Measurements from ENCODE around the gene LGALS1. TPM values are rescaled to one million over a fixed set of nuclear protein-coding genes. Genes with fewer than 3 reads are reported as not detected.

Gene LGALS1
- total and polyA plus RNA-seq, 2 donors (not counting 1 experiment from before 2014, with no cell fraction given) = 106 to 207 TPM

DNA sequence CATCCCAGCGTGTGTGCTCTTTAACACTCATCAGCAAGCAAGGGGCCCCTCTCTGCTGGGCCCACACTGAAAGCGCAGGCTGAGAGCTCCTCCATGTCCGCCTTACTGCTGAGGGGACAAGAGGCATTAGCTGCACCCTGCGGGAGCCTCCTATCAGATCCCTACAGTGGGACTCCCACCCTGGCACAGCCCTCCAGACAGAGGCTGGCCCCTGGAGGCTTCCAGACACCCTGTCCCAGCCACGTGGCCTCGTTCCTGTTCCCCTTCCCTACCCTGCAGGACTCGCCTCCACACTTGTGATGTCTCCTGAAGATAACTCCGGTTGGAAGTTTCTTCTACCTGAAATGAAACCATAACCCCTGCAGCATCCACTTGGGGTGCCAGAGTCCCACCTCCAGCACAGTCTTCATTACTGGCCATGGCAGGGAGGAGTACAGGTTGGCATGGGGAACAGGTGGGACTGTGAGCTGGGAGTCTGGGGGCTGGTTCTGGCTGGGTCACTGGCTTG is 41.0 kb upstream of the LGALS1 start:
- Histone ChIP-seq H3K27me3 (replicated peaks in 1 of 4; ENCODE audit: control extremely low read depth in 1 of 4, control insufficient read depth in 3 of 4, insufficient read depth in 4 of 4, low read length in 3 of 4) (no peaks in the 10 kb centered on the region), H3K79me2 (ENCODE audit: control insufficient read depth, insufficient read depth, low read length) (peaks cover 2% of the 10 kb centered on the region), H3K4me2 (replicated peaks; ENCODE audit: low read depth, low read length, poor library complexity, severe bottlenecking) (peak overlapping the region; percentile 95), H3K36me3 (replicated peaks in 1 of 2; ENCODE audit: control extremely low read depth in 1 of 2, control insufficient read depth in 1 of 2, extremely low read depth in 1 of 2, insufficient read depth in 2 of 2, low read length in 1 of 2) (peaks cover 0 to 13% of the 10 kb centered on the region in 2 experiments), H3K4me1 (ENCODE audit: control insufficient read depth in 2 of 2, insufficient read depth in 2 of 2, low read length in 2 of 2) (peaks cover 64 to 72% of the 10 kb centered on the region in 2 donors), H3K9me3 (ENCODE audit: control extremely low read depth in 1 of 3, control insufficient read depth in 2 of 3, insufficient read depth in 1 of 3, low read length in 2 of 3) (no peaks in the 10 kb centered on the region), H4K20me1 (ENCODE audit: control insufficient read depth, insufficient read depth, low read length, poor library complexity, severe bottlenecking) (no peaks in the 10 kb centered on the region), H3K4me3 (ENCODE audit: control extremely low read depth in 1 of 5, extremely low read depth in 1 of 5, insufficient read depth in 1 of 5, low read depth in 2 of 5, low read length in 4 of 5) (peak overlapping the region in 3 of 5 experiments; percentile 37 to 56 (median 43)), H3K9ac (ENCODE audit: low read length) (peak overlapping the region; percentile 54), H3K27ac (ENCODE audit: low read length in 2 of 2) (peak overlapping the region; percentile 89 to 94), H2AFZ (ENCODE audit: insufficient read depth, low read depth, low read length, poor library complexity, severe bottlenecking) (peak overlapping the region; percentile 53)
- TF ChIP-seq EZH2 (IDR thresholded peaks at IDR 0.05; ENCODE audit: borderline replicate concordance, insufficient read depth, low read depth, low read length, poor library complexity, severe bottlenecking) = no peak
- TF ChIP-seq, protein P1, sequence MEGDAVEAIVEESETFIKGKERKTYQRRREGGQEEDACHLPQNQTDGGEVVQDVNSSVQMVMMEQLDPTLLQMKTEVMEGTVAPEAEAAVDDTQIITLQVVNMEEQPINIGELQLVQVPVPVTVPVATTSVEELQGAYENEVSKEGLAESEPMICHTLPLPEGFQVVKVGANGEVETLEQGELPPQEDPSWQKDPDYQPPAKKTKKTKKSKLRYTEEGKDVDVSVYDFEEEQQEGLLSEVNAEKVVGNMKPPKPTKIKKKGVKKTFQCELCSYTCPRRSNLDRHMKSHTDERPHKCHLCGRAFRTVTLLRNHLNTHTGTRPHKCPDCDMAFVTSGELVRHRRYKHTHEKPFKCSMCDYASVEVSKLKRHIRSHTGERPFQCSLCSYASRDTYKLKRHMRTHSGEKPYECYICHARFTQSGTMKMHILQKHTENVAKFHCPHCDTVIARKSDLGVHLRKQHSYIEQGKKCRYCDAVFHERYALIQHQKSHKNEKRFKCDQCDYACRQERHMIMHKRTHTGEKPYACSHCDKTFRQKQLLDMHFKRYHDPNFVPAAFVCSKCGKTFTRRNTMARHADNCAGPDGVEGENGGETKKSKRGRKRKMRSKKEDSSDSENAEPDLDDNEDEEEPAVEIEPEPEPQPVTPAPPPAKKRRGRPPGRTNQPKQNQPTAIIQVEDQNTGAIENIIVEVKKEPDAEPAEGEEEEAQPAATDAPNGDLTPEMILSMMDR (IDR thresholded peaks at IDR 0.05) = no peak
- WGBS (ENCODE audit: insufficient coverage) = 45% methylated on average over 8 of the region's 8 CpGs
- POLR2A ChIA-PET = interaction anchor here (0.6 to 3.4 kb wide), 10 partner anchors 8 to 210 kb away, joined by 3 to 43 read pairs (median 6); partner anchors contain the start of genes ANKRD54, GGA1 and PDXP
- H3K4me1 Mint-ChIP-seq = peaks cover 64% of the 10 kb centered on the region
- ATAC-seq (ENCODE audit: low read depth) (no peak), DNase-seq (no peak)
- CTCF ChIA-PET = interaction anchor here (0.5 to 30.7 kb wide), 8 partner anchors 1 to 183 kb away, joined by 3 to 620 read pairs (median 11); partner anchors contain the start of genes GGA1, LGALS1, NOL12 and PDXP
- no peaks in the 10 kb centered on the region for H3K9me3 Mint-ChIP-seq (ENCODE audit: insufficient read depth)
- H3K27me3 Mint-ChIP-seq = no peaks in the 10 kb centered on the region
- peak overlapping the region; percentile 97 for H3K27ac Mint-ChIP-seq
- intact Hi-C loops (cut with micrococcal nuclease) = loop anchor here (5.0 kb wide), 1 partner anchor 113 kb away; no protein-coding TSS in a partner anchor
- H3K4me3 Mint-ChIP-seq = peak overlapping the region; percentile 87

GRCh38 chr22:37635157-37635556 is 40.3 kb upstream of the LGALS1 start:
- ChIA-PET CTCF (interaction anchor here (1.0 to 30.7 kb wide), 5 partner anchors 0 to 43 kb away, joined by 3 to 620 read pairs (median 501); partner anchors contain the start of genes GGA1, LGALS1, NOL12 and PDXP), POLR2A (interaction anchor here (0.6 to 3.4 kb wide), 5 partner anchors 7 to 26 kb away, joined by 3 to 43 read pairs (median 11); partner anchors contain the start of gene GGA1)
- H4K20me1 ChIP-seq (ENCODE audit: control insufficient read depth, insufficient read depth, low read length, poor library complexity, severe bottlenecking) = no peaks in the 10 kb centered on the region
- intact Hi-C loops (cut with micrococcal nuclease) = no loop called here
- H3K9me3 Mint-ChIP-seq (ENCODE audit: insufficient read depth) = no peaks in the 10 kb centered on the region
- TF ChIP-seq, protein P1 (IDR thresholded peaks at IDR 0.05) = no peak
- TF ChIP-seq EZH2 (IDR thresholded peaks at IDR 0.05; ENCODE audit: borderline replicate concordance, insufficient read depth, low read depth, low read length, poor library complexity, severe bottlenecking) = no peak
- peaks cover 64 to 76% of the 10 kb centered on the region in 2 donors for H3K4me1 ChIP-seq (ENCODE audit: control insufficient read depth in 2 of 2, insufficient read depth in 2 of 2, low read length in 2 of 2)
- H3K4me1 Mint-ChIP-seq = peaks cover 66% of the 10 kb centered on the region
- H3K9me3 ChIP-seq (ENCODE audit: control extremely low read depth in 1 of 3, control insufficient read depth in 2 of 3, insufficient read depth in 1 of 3, low read length in 2 of 3) = no peaks in the 10 kb centered on the region
- DNase-seq (no peak), ATAC-seq (ENCODE audit: low read depth) (no peak)
- peaks cover 0 to 10% of the 10 kb centered on the region in 2 experiments for H3K36me3 ChIP-seq (replicated peaks in 1 of 2; ENCODE audit: control extremely low read depth in 1 of 2, control insufficient read depth in 1 of 2, extremely low read depth in 1 of 2, insufficient read depth in 2 of 2, low read length in 1 of 2)
- no peaks in the 10 kb centered on the region for H3K27me3 Mint-ChIP-seq
- H3K4me3 Mint-ChIP-seq = no peak overlapping the region
- no peak overlapping the region for H3K4me3 ChIP-seq (ENCODE audit: control extremely low read depth in 1 of 5, extremely low read depth in 1 of 5, insufficient read depth in 1 of 5, low read depth in 2 of 5, low read length in 4 of 5)
- H3K27ac ChIP-seq (ENCODE audit: low read length in 2 of 2) = peak overlapping the region; percentile 89 to 94
- H3K27me3 ChIP-seq (replicated peaks in 1 of 4; ENCODE audit: control extremely low read depth in 1 of 4, control insufficient read depth in 3 of 4, insufficient read depth in 4 of 4, low read length in 3 of 4) = no peaks in the 10 kb centered on the region
- 85% methylated on average over 7 of the region's 7 CpGs for WGBS (ENCODE audit: insufficient coverage)
- no peak overlapping the region for H3K9ac ChIP-seq (ENCODE audit: low read length)
- peak overlapping the region; percentile 95 for H3K4me2 ChIP-seq (replicated peaks; ENCODE audit: low read depth, low read length, poor library complexity, severe bottlenecking)
- peak overlapping the region; percentile 97 for H3K27ac Mint-ChIP-seq
- no peak overlapping the region for H2AFZ ChIP-seq (ENCODE audit: insufficient read depth, low read depth, low read length, poor library complexity, severe bottlenecking)
- peaks cover 6% of the 10 kb centered on the region for H3K79me2 ChIP-seq (ENCODE audit: control insufficient read depth, insufficient read depth, low read length)

Measured in B cell (primary cell).